ENCODE results near the gene MORC3.
"Not testable (repeated sequence)": the region's sequence is repeated elsewhere in the genome, so short reads cannot be mapped to it uniquely, and the experiment has no call there.

Gene MORC3

DNA sequence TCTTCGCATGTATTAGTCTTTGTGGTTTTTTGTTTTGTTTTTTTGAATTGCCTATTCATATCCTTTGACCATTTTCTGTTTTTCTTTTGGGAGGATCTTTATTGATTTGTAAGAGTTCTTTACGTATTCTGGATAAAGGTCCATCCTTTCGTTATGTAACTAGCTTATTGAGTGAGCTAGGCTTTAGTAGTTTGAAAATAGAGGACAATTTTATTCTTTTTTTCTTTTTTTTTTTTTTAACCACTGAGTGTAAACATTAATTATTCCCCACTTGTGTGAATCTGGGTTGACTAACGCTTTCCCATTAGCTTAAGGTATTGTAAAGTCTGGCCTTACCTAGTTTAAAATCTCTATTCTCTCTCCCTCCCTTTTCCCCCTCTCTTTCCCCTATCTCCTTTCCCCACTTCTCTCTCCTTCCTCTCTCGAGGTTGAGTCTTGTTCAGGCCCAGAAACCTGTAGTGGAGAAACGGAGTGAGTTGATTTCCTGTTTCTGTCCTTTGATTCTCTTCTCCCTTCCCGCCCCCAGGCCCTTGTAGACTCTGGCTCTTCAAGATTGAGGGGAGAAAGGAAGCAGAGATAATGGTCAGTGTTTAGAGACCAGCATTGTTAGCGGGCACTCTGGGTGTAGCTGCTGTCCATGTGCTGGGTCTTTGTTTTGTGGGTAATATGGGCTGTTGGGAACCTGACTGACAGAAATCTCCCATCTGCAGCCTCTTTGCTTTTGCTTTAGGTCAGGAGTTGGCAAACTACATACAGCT lies 1.5 kb downstream of the MORC3 start:
- DNase-seq (ENCODE audit: low read depth in 1 of 2, low spot score in 1 of 2), result no peak

GRCh38 chr21:36322083-36322424 lies 2.1 kb downstream of the MORC3 start:
- DNase-seq (ENCODE audit: low read depth in 1 of 2, low spot score in 1 of 2), result no peak

GRCh38 chr21:36323032-36323431 lies 3.0 kb downstream of the MORC3 start:
- DNase-seq (ENCODE audit: low read depth in 1 of 2, low spot score in 1 of 2), result no peak

DNA sequence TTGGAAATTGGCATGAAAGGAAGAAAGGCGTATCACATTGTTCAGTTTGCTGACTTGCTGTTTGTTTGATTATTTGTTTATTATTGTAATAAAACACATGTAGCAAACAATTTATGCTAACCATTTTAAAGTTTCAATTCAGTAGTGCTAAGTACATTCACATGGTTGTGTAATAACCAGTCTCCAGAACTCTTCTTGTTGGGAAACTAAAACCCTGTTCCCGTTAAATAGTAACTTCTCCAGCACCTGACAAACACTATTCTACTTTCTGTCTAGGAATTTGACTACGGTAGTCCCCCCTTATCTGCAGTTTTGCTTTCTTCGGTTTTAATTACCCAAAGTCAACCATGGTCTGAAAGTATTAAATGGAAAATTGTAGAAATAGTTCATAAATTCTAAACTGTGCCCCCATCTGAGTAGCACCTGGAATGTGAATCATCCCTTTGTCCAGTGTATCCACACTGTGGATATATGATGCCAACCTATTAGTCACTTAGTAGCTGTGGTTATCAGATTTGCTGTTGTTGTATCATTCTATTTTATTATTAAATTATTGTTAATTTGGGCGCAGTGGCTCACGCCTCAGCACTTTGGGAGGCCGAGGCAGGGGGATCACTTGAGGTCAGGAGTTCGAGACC lies 5.5 kb downstream of the MORC3 start:
- DNase-seq (ENCODE audit: low read depth in 1 of 2, low spot score in 1 of 2), result no peak

- peak in 1 of 2 donors; percentile 26 for DNase-seq (ENCODE audit: low read depth in 1 of 2, low spot score in 1 of 2)
These were observed 10.9 kb downstream of the MORC3 start for GRCh38 chr21:36330904-36331303.

DNA sequence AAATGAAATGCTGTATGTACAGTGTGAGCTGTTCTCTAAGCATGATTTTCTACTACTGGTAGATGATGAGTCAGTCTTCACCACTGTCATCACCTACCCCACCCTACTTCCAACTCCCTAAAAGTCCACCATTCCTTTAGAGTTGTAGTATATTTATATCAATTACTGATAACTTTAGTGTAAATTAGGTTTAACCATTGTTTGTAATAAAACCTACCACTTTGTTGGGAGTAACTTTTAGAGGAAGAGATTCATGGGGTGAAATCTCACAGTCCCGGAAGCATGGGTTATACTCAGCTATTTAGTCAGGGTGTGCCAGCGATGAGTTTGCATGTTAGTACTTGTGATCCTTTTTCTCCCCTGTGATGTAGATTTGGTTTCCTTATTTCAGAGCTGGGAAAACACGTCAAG lies 17.1 kb downstream of the MORC3 start:
- no peak for DNase-seq (ENCODE audit: low read depth in 1 of 2, low spot score in 1 of 2)

GRCh38 chr21:36338975-36339374 lies 19.0 kb downstream of the MORC3 start:
- no peak for DNase-seq (ENCODE audit: low read depth in 1 of 2, low spot score in 1 of 2)

GRCh38 chr21:36342581-36342980 lies 22.6 kb downstream of the MORC3 start:
- DNase-seq (ENCODE audit: low read depth in 1 of 2, low spot score in 1 of 2), result not testable (repeated sequence)

DNA sequence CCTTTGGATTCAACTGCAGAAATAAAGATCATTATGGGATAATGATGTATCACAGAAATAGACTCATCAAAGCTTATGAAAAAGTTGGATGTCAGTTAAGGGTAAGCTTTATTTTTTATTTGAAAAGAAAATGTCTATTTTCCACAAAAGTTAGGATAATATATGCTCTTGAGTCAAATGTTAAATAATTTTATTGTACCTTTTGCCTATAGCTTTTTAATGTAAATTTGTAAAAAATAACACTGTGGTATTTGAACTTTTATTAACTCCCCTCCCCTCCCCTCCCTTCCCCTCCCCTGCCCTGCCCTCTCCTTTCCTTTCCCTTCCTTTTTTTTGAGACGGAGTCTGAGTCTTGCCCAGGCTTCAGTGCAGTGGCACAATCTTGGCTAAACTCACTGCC lies 24.9 kb downstream of the MORC3 start:
- no peak for DNase-seq (ENCODE audit: low read depth in 1 of 2, low spot score in 1 of 2)

GRCh38 chr21:36347278-36347961 lies 27.4 kb downstream of the MORC3 start:
- DNase-seq (ENCODE audit: low read depth in 1 of 2, low spot score in 1 of 2), result no peak

GRCh38 chr21:36347962-36348328 lies 27.9 kb downstream of the MORC3 start:
- DNase-seq (ENCODE audit: low read depth in 1 of 2, low spot score in 1 of 2), result no peak

GRCh38 chr21:36349315-36349714 lies 29.3 kb downstream of the MORC3 start:
- no peak for DNase-seq (ENCODE audit: low read depth in 1 of 2, low spot score in 1 of 2)

DNA sequence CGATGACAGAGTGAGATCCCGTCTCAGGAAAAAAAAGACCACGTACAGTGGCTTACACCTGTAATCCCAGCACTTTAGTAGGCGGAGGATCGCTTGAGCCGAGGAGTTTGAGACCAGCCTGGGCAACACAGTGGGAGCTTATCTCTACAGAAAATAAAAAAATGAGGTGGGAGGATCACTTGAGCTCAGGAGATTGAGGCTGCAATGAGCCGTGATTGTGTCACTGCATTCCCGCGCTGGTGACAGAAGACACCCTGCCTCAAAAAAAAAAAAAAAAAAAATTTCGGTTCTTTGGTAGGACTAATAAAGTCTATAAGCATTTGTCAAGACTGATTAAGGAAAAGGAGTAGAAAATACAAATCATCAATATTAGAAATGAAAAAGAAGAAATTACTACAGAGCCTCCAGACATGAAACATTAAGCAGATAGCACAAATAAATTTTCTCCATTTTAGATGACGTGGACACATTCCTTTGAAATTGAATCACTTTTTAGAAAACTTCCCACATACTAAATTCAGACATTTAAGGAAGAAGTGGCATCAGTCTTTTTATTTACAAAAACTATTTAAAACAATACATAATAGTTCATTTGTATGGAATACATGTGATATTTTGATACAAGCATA lies 30.4 kb downstream of the MORC3 start:
- no peak for DNase-seq (ENCODE audit: low read depth in 1 of 2, low spot score in 1 of 2)

GRCh38 chr21:36354918-36355680 lies 35.1 kb downstream of the MORC3 start:
- DNase-seq (ENCODE audit: low read depth in 1 of 2, low spot score in 1 of 2), result no peak

- DNase-seq (ENCODE audit: low read depth in 1 of 2, low spot score in 1 of 2), result no peak
These were observed 35.9 kb downstream of the MORC3 start for GRCh38 chr21:36355868-36356267.

- no peak for DNase-seq (ENCODE audit: low read depth in 1 of 2, low spot score in 1 of 2)
These were observed 39.2 kb downstream of the MORC3 start for GRCh38 chr21:36359185-36359584.

DNA sequence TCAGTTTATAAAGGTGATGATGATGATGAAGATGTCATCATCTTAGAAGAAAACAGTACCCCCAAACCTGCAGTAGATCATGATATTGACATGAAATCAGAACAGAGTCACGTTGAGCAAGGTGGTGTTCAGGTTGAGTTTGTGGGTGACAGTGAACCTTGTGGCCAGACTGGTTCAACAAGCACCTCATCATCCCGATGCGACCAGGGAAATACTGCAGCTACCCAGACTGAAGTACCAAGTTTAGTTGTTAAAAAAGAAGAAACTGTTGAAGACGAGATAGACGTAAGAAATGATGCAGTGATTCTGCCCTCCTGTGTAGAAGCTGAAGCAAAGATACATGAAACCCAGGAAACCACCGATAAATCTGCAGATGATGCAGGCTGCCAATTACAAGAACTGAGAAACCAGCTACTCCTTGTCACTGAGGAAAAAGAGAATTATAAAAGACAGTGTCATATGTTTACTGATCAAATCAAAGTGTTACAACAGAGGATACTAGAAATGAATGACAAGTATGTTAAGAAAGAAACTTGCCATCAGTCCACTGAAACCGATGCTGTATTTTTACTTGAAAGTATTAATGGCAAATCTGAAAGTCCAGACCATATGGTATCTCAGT lies 49.2 kb downstream of the MORC3 start:
- no peak for DNase-seq (ENCODE audit: low read depth in 1 of 2, low spot score in 1 of 2)

- DNase-seq (ENCODE audit: low read depth in 1 of 2, low spot score in 1 of 2), result no peak
These were observed 56.0 kb downstream of the MORC3 start for GRCh38 chr21:36375994-36376393.

- DNase-seq (ENCODE audit: low read depth in 1 of 2, low spot score in 1 of 2), result no peak
These were observed 57.4 kb downstream of the MORC3 start for GRCh38 chr21:36377391-36377842.

DNA sequence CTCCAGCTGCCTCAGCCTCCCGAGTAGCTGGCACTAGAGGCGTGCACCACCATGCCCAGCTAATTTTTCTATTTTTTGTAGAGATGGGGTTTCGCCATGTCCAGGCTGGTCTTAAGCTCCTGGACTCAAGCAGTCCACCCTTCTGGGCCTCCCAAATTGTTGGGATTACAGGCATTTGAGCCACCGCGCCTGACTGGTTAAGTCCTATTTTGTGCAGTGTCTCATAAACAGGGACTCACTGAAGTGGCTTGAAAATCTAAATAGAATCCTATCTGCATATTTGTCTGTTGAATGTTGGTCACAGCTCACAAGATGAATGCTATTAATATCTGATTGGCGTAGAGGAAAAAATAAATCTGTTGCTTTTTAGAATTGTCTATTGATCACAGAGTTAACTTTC lies 59.3 kb downstream of the MORC3 start:
- no peak for DNase-seq (ENCODE audit: low read depth in 1 of 2, low spot score in 1 of 2)

Measured in activated CD4-positive, alpha-beta T cell treated with anti-CD3 and anti-CD28 coated beads, Interleukin-2, amount 50 U/mL, for 24 hours (primary cell).